Activated naive CD4-positive, alpha-beta T cell treated with anti-CD3 and anti-CD28 coated beads for 36 hours (primary cell): ENCODE data around the gene GCN1. TPM values are rescaled to one million over a fixed set of nuclear protein-coding genes. Genes with fewer than 3 reads are reported as not detected.

Experiments used
- CTCF ChIA-PET: fragments of 350-600 bp; sonication (Branson Sonifier 250); formaldehyde crosslinking; loops from one replicate; lab custom pipeline; 2021; ENCODE audit warnings: antibody characterized with exemption; lab: Charles Lee
- DNase-seq: peaks from one replicate; pipeline ENCODE4 v3.0.0-alpha.2; 2020
- H3K27ac Mint-ChIP-seq: one replicate; pipeline ENCODE4 v1.8.0; 2021; ENCODE audit warnings: mild to moderate bottlenecking, mixed read lengths
- H3K27me3 Mint-ChIP-seq: one replicate; pipeline ENCODE4 v1.8.0; 2021; ENCODE audit warnings: low read depth, mixed read lengths
- H3K36me3 Mint-ChIP-seq: one replicate; pipeline ENCODE4 v1.8.0; 2021; ENCODE audit warnings: low read depth, mixed read lengths
- H3K4me1 Mint-ChIP-seq: one replicate; pipeline ENCODE4 v1.8.0; 2021; ENCODE audit warnings: low read depth, mixed read lengths
- H3K4me3 Mint-ChIP-seq: one replicate; pipeline ENCODE4 v1.8.0; 2021; ENCODE audit warnings: mild to moderate bottlenecking, moderate library complexity, mixed read lengths
- H3K9me3 Mint-ChIP-seq: one replicate; pipeline ENCODE4 v1.8.0; 2021; ENCODE audit warnings: mixed read lengths
- intact Hi-C: fragments of 100-400 bp; cut with micrococcal nuclease; formaldehyde crosslinking; loops from one replicate; pipeline ENCODE4 v1.15.1; 2023
- total RNA-seq, 2 experiments: library from RNA; stranded (reverse); gene quantifications; one replicate each; pipeline ENCODE4 v1.2.3, GENCODE V29; 2021

Gene GCN1
- total RNA-seq, 2 experiments from 2014 or later, result 122 to 128 TPM

- H3K27me3 Mint-ChIP-seq, result no peaks in the 10 kb centered on the region
- H3K36me3 Mint-ChIP-seq, result peaks cover 29% of the 10 kb centered on the region
- CTCF ChIA-PET, result interaction anchor here (0.7 kb wide), 1 partner anchor 61 kb away, joined by 3 read pairs; no protein-coding TSS in a partner anchor
- intact Hi-C loops, result no loop called here
- H3K4me1 Mint-ChIP-seq, result no peaks in the 10 kb centered on the region
- no peak for DNase-seq
- H3K27ac Mint-ChIP-seq, result peak overlapping the region; percentile 30
- H3K9me3 Mint-ChIP-seq, result no peaks in the 10 kb centered on the region
- H3K4me3 Mint-ChIP-seq, result no peak overlapping the region
These were observed 24.6 kb downstream of the GCN1 start for GRCh38 chr12:120169946-120170345.

- Mint-ChIP-seq H3K36me3 (peaks cover 26% of the 10 kb centered on the region), H3K4me3 (no peak overlapping the region), H3K4me1 (no peaks in the 10 kb centered on the region), H3K27me3 (no peaks in the 10 kb centered on the region), H3K9me3 (no peaks in the 10 kb centered on the region), H3K27ac (no peak overlapping the region)
- intact Hi-C loops, result no loop called here
- CTCF ChIA-PET, result no interaction called here
- DNase-seq, result no peak
These were observed 26.2 kb downstream of the GCN1 start for GRCh38 chr12:120168337-120168736.

GRCh38 chr12:120167529-120168095 is 26.9 kb downstream of the GCN1 start:
- no peak overlapping the region for H3K4me3 Mint-ChIP-seq
- CTCF ChIA-PET, result no interaction called here
- intact Hi-C loops, result no loop called here

GRCh38 chr12:120164293-120164692 is 30.2 kb downstream of the GCN1 start:
- DNase-seq, result no peak
- no peak overlapping the region for H3K27ac Mint-ChIP-seq
- intact Hi-C loops, result no loop called here
- CTCF ChIA-PET, result interaction anchor here (0.6 kb wide), 1 partner anchor 64 kb away, joined by 3 read pairs; no protein-coding TSS in a partner anchor
- peaks cover 37% of the 10 kb centered on the region for H3K36me3 Mint-ChIP-seq
- H3K4me3 Mint-ChIP-seq, result no peak overlapping the region
- no peaks in the 10 kb centered on the region for H3K9me3 Mint-ChIP-seq
- no peaks in the 10 kb centered on the region for H3K27me3 Mint-ChIP-seq
- no peaks in the 10 kb centered on the region for H3K4me1 Mint-ChIP-seq

More at GRCh38 chr12:120167529-120168095, 26.9 kb downstream of the GCN1 start:
- DNase-seq, result no peak
- Mint-ChIP-seq H3K9me3 (no peaks in the 10 kb centered on the region), H3K27ac (peak overlapping the region; percentile 53), H3K36me3 (peaks cover 21% of the 10 kb centered on the region), H3K4me1 (no peaks in the 10 kb centered on the region), H3K27me3 (no peaks in the 10 kb centered on the region)

GRCh38 chr12:120162763-120163162 is 31.8 kb downstream of the GCN1 start:
- CTCF ChIA-PET, result interaction anchor here (1.5 kb wide), 1 partner anchor 38 kb away, joined by 4 read pairs; the partner anchor contains the start of gene RPLP0
- H3K9me3 Mint-ChIP-seq, result no peaks in the 10 kb centered on the region
- intact Hi-C loops, result no loop called here
- H3K36me3 Mint-ChIP-seq, result peaks cover 34% of the 10 kb centered on the region
- H3K27ac Mint-ChIP-seq, result no peak overlapping the region
- no peaks in the 10 kb centered on the region for H3K4me1 Mint-ChIP-seq
- DNase-seq, result no peak
- no peak overlapping the region for H3K4me3 Mint-ChIP-seq
- no peaks in the 10 kb centered on the region for H3K27me3 Mint-ChIP-seq

GRCh38 chr12:120161852-120162251 is 32.7 kb downstream of the GCN1 start:
- DNase-seq, result no peak
- intact Hi-C loops, result no loop called here
- H3K36me3 Mint-ChIP-seq, result peaks cover 39% of the 10 kb centered on the region
- H3K27me3 Mint-ChIP-seq, result no peaks in the 10 kb centered on the region
- H3K4me3 Mint-ChIP-seq, result no peak overlapping the region
- H3K4me1 Mint-ChIP-seq, result no peaks in the 10 kb centered on the region
- CTCF ChIA-PET, result interaction anchor here (1.5 kb wide), 1 partner anchor 39 kb away, joined by 4 read pairs; the partner anchor contains the start of gene RPLP0
- no peaks in the 10 kb centered on the region for H3K9me3 Mint-ChIP-seq
- no peak overlapping the region for H3K27ac Mint-ChIP-seq

- H3K27ac Mint-ChIP-seq, result no peak overlapping the region
- intact Hi-C loops, result no loop called here
- no peak overlapping the region for H3K4me3 Mint-ChIP-seq
- H3K9me3 Mint-ChIP-seq, result no peaks in the 10 kb centered on the region
- H3K27me3 Mint-ChIP-seq, result no peaks in the 10 kb centered on the region
- no peak for DNase-seq
- H3K4me1 Mint-ChIP-seq, result no peaks in the 10 kb centered on the region
- CTCF ChIA-PET, result interaction anchor here (0.6 kb wide), 2 partner anchors 29 to 411 kb away, joined by 3 to 4 read pairs; no protein-coding TSS in a partner anchor
- H3K36me3 Mint-ChIP-seq, result peaks cover 50% of the 10 kb centered on the region
These were observed 34.8 kb downstream of the GCN1 start for GRCh38 chr12:120159509-120160237.

GRCh38 chr12:120158351-120158750 is 36.2 kb downstream of the GCN1 start:
- intact Hi-C loops, result no loop called here
- H3K27ac Mint-ChIP-seq, result no peak overlapping the region
- no peaks in the 10 kb centered on the region for H3K27me3 Mint-ChIP-seq
- H3K9me3 Mint-ChIP-seq, result no peaks in the 10 kb centered on the region
- H3K4me1 Mint-ChIP-seq, result no peaks in the 10 kb centered on the region
- no peak overlapping the region for H3K4me3 Mint-ChIP-seq
- peaks cover 51% of the 10 kb centered on the region for H3K36me3 Mint-ChIP-seq
- CTCF ChIA-PET, result no interaction called here
- DNase-seq, result no peak

GRCh38 chr12:120157678-120158077 is 36.8 kb downstream of the GCN1 start:
- Mint-ChIP-seq H3K36me3 (peaks cover 50% of the 10 kb centered on the region), H3K4me3 (no peak overlapping the region), H3K27ac (no peak overlapping the region), H3K27me3 (no peaks in the 10 kb centered on the region), H3K4me1 (no peaks in the 10 kb centered on the region), H3K9me3 (no peaks in the 10 kb centered on the region)
- intact Hi-C loops, result no loop called here
- CTCF ChIA-PET, result no interaction called here
- DNase-seq, result no peak

GRCh38 chr12:120156315-120157259 is 37.9 kb downstream of the GCN1 start:
- no peak for DNase-seq
- H3K27me3 Mint-ChIP-seq, result no peaks in the 10 kb centered on the region
- no peak overlapping the region for H3K4me3 Mint-ChIP-seq
- H3K27ac Mint-ChIP-seq, result no peak overlapping the region
- H3K36me3 Mint-ChIP-seq, result peaks cover 45% of the 10 kb centered on the region
- intact Hi-C loops, result no loop called here
- no peaks in the 10 kb centered on the region for H3K4me1 Mint-ChIP-seq
- CTCF ChIA-PET, result no interaction called here
- H3K9me3 Mint-ChIP-seq, result no peaks in the 10 kb centered on the region

- Mint-ChIP-seq H3K9me3 (no peaks in the 10 kb centered on the region), H3K36me3 (peaks cover 41% of the 10 kb centered on the region), H3K4me3 (no peak overlapping the region), H3K27me3 (no peaks in the 10 kb centered on the region), H3K27ac (no peak overlapping the region), H3K4me1 (no peaks in the 10 kb centered on the region)
- DNase-seq, result no peak
- intact Hi-C loops, result no loop called here
- CTCF ChIA-PET, result no interaction called here
These were observed 39.4 kb downstream of the GCN1 start for GRCh38 chr12:120155072-120155471.

- Mint-ChIP-seq H3K4me1 (no peaks in the 10 kb centered on the region), H3K36me3 (peaks cover 32% of the 10 kb centered on the region), H3K9me3 (no peaks in the 10 kb centered on the region), H3K27me3 (no peaks in the 10 kb centered on the region), H3K4me3 (no peak overlapping the region), H3K27ac (no peak overlapping the region)
- intact Hi-C loops, result no loop called here
- DNase-seq, result no peak
- CTCF ChIA-PET, result no interaction called here
These were observed 43.5 kb downstream of the GCN1 start for GRCh38 chr12:120150919-120151525.
